Stimulated activated CD4-positive, alpha-beta T cell treated with anti-CD3 and anti-CD28 coated beads, Interleukin-2, amount 100 ng/mL, for 4 hours (primary cell): ENCODE data around the gene A1BG.
"Not testable (repeated sequence)": the region's sequence is repeated elsewhere in the genome, so short reads cannot be mapped to it uniquely, and the experiment has no call there.

Experiments used
- DNase-seq: peaks from one replicate; pipeline ENCODE4 v3.0.0-alpha.2; 2020; ENCODE audit warnings: low read depth

The A1BG gene

GRCh38 chr19:58334691-58335249 lies 18.5 kb downstream of the A1BG start:
- no peak for DNase-seq

DNA sequence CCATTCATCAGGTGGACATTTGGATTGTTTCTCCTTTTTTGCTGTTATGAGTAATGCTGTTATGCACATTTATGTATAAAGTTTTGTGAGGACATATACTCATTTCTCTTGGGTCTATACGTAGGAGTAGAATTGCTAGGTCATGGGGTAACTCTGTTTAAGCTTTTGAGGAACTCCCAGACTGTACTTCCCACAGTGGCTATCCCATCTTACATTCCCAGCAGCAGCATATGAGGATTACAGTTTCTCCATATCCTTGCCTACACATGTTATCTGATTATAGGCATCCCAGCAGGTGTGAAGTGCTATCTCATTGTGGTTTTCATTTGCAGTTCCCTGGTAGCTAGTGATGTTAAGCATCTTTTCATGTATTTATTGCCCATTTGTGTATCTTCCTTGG lies 20.6 kb downstream of the A1BG start:
- no peak for DNase-seq

GRCh38 chr19:58330458-58330857 lies 22.8 kb downstream of the A1BG start:
- no peak for DNase-seq

DNA sequence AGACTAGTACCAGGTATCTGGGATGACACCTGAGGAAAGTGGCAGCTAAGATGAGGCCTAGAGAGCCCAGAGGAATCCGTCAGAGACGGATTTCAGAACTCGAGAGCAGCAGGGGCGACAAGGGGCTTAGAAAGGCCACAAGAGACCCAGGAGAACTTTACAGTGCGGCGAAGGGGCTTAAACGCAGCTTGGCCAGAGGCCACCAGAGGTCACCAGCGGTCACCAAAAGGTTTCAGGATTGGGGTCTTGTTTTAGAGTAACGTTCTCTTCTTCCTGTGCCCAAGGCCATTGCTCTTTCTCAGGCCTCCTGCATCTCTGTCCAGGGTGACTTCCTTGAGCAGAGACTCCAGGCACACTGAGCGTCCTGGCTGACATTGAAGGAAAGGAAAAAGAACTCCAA lies 24.3 kb downstream of the A1BG start:
- no peak for DNase-seq

- peak; percentile 84 for DNase-seq
Measured at GRCh38 chr19:58326914-58327726, 26.2 kb downstream of the A1BG start, which contains the start of gene ZSCAN22. ZSCAN22 (plus strand) TSS chr19:58326994; CDS start chr19:58334803, 7,809 bp downstream.

DNA sequence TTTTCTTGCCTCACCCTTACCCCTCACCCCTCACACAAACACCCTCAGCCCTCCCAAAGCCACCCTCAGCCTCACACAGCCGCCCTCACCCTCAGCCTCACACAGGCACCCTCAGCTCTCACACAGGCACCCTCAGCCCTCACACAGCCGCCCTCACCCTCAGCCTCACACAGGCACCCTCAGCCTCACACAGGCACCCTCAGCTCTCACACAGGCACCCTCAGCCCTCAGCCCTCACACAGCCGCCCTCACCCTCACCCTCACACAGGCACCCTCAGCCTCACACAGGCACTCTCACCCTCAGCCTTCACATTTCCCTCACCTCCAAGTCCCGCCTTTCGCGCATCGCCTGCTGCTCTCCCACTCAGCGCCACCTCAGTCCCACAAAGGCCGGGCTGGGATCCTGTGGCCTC lies 26.8 kb downstream of the A1BG start:
- no peak for DNase-seq

GRCh38 chr19:58325311-58326022 lies 27.8 kb downstream of the A1BG start:
- no peak for DNase-seq

DNA sequence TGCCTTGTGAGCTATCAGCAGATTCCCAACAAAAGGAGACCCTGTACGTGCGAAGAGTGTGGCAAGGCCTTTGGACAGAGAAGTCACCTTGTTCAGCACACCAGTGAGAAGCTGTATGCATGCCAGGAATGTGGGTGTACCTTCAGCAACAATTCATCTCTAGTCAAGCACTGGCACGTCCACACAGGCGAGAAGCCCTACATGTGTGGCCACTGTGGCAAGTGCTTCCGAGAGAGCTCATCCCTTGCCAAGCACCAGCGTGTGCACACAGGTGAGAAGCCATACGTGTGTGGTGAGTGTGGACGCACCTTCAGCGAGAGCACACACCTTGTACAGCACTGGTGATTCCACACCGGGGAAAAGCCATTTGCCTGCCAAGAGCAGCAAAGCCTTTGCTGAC lies 34.1 kb downstream of the A1BG start:
- no peak for DNase-seq

DNA sequence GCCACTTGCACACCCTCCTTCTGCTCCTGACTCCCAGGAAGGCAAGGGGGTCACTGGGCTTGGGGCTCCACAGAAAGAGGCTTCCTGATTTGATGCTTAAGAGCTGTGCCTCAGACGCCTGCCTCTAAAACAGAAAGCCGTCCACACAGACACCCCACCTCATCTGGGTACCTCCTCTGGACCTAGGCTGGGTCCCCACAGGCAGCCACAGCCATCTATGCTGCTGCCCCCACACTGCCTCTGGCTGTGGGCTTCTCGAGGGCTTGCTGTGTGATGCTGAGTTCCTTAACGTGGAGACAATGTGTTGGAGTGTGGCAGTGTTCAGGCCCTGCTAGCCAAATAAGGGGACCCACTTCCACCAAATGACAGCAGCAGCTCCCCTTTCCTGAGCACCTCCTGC lies 35.0 kb downstream of the A1BG start:
- no peak for DNase-seq

GRCh38 chr19:58317476-58318072 lies 35.7 kb downstream of the A1BG start:
- DNase-seq, result no peak

- DNase-seq, result no peak
Measured at GRCh38 chr19:58315580-58315979, 37.7 kb downstream of the A1BG start.

DNA sequence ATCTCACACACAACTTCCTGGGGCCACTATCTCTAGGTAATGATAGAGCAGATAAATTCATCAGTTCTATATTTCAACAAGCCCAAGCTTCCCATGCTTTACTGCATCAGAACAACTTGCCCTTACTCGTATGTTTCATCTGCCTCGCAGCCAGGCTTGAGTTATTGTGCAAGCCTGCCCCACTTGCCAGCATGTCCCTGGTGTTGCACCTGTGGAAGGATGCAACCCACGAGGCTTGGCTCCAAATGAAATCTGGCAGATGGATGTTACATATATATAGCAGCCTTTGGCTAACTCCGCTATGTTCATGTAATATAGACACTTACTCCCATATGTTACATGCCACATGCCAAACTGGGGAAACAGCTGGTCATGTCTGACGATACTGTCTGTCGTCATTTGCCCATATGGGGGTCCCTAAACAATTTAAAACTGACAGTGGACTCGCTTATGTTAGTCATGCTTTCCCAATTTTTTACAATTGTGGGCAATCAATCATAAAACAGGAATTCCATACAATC lies 41.9 kb downstream of the A1BG start:
- no peak for DNase-seq

GRCh38 chr19:58310685-58311084 lies 42.6 kb downstream of the A1BG start:
- DNase-seq, result not testable (repeated sequence)

- DNase-seq, result no peak
Measured at GRCh38 chr19:58307736-58308135, 45.6 kb downstream of the A1BG start.

- no peak for DNase-seq
Measured at GRCh38 chr19:58305932-58306323, 47.4 kb downstream of the A1BG start.

DNA sequence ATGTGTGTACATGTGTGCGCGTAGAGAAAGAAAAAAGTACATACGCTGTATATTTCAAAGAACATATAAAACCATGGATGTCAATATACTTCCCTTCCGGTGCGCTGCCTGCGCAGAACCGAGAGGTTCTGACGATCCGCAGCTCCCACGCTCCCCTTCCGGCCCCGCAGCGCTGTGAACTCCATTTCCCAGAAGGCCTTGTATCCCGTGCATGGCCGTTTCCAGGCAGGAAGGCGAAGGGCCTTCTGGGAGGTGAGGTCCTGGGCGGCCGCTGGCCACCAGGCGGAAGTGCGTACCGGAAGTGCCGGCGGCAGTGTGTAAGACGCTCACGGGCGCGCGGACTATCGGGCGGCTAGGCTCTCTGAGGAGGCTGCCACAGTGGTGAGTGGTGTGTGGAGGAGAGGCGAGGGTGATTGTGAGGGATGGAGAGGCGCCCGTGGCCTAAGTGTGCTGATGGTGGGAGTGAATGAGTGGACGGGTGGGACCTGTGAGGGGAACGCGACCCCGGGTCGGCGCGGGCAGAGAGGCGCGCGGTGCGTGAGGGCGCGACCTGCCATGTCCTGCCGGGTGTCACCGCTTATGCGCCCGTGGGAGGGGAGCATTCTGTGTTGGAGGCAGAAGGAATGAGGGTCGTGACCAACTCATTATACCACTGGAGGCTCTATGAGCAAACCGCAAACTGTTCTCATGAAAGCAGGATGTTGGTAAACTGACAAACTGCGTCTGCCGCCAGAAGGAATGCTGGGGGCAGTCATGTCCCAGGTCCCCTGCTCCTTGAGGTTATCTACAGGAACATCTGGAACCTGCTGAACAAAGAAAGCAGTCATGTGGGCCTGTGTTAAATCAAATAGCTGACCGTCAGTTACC lies 48.0 kb downstream of the A1BG start, which contains the start of gene ERVK3-1:
ERVK3-1 (plus strand) TSS at position 313 of the 867 bp plus-strand sequence. CDS start 6,792 bp downstream, outside the sequence.
- peak; percentile 91 for DNase-seq

DNA sequence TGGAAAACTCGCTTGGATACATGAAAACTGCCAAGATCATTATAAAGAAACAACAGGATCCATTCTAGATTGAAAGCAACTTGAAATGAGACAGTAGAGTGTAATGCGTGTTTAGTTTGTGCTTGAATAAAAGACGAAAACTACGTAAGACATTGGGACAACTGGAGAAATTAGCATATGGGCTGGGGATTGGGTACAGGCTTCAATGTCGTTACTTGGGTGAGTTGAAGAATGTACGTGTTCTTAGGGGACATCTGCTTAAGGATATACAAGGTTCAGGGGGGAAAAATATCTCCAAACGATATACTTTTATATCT lies 48.6 kb downstream of the A1BG start:
- DNase-seq, result no peak

- DNase-seq, result no peak
Measured at GRCh38 chr19:58304255-58304654, 49.0 kb downstream of the A1BG start.

DNA sequence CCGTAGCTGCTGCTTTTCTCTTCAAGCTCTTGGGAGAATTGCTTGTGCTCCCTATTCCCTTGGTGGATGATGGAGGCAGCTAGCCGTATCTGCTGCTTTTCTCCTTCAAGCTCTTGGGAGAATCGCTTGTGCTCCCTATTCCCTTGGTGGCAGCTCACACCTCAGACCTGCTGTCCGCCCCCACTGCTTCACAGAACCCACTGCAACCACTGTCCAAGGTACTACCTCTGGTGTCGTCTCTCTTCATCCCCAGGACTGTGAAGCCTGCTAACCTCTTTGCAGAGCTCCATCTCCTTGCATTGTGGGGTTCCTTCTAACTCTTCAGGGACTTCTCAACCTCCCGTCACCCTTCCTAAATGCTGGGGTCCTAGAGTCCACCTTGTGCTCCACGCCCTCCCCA lies 52.7 kb downstream of the A1BG start:
- DNase-seq, result no peak

DNA sequence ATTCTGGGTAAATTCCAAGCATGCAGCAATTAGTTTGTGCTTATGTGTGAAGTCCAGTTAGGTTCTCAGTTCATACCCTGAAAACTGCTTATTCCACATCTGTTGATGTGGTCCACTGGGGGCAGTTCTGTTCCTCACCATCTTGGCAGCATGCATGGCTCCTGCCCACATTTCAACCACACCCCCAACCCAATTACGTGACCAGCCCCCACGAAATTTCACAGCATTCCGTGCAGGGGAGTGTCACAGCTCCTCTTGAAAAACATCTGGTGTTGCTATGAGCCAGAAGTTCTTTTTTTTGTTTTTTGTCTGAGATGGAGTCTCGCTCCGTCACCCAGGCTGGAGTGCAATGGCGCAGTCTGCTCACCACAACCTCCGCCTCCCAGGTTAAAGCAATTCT lies 57.2 kb downstream of the A1BG start:
- DNase-seq, result no peak
